ENCODE results near the gene RFX8. TPM values are rescaled to one million over a fixed set of nuclear protein-coding genes. Genes with fewer than 3 reads are reported as not detected.
"Not testable (repeated sequence)": the region's sequence is repeated elsewhere in the genome, so short reads cannot be mapped to it uniquely, and the experiment has no call there.

The RFX8 gene
- total RNA-seq (2014; rRNA removed; shearing (Covaris generic)) = 0.12 TPM in 1 of 2 replicates, not detected in the other
- polyA plus RNA-seq (2014; cell fraction: nucleus; rRNA removed) = not detected in 2 replicates

GRCh38 chr2:101474731-101475384 lies at the start of gene RFX8:
Gene RFX8, minus strand, starts transcription at chr2:101475112. Its CDS starts 8,264 bp downstream, at chr2:101466848.
- no peak for DNase-seq (ENCODE audit: extremely low read depth, low read depth)

GRCh38 chr2:101521487-101521886 lies 46.6 kb upstream of the RFX8 start:
- no peak for DNase-seq (ENCODE audit: extremely low read depth, low read depth)

GRCh38 chr2:101520246-101520645 lies 45.3 kb upstream of the RFX8 start:
- DNase-seq (ENCODE audit: extremely low read depth, low read depth) = no peak

- DNase-seq (ENCODE audit: extremely low read depth, low read depth) = peak; percentile 54
These were observed 43.9 kb upstream of the RFX8 start for GRCh38 chr2:101518578-101519492.

GRCh38 chr2:101517758-101518271 lies 42.9 kb upstream of the RFX8 start:
- no peak for DNase-seq (ENCODE audit: extremely low read depth, low read depth)

GRCh38 chr2:101516823-101517690 lies 42.1 kb upstream of the RFX8 start:
- peak; percentile 16 for DNase-seq (ENCODE audit: extremely low read depth, low read depth)

- no peak for DNase-seq (ENCODE audit: extremely low read depth, low read depth)
These were observed 41.4 kb upstream of the RFX8 start for GRCh38 chr2:101516349-101516748.

- DNase-seq (ENCODE audit: extremely low read depth, low read depth) = no peak
These were observed 40.6 kb upstream of the RFX8 start for GRCh38 chr2:101515477-101515876.

- no peak for DNase-seq (ENCODE audit: extremely low read depth, low read depth)
These were observed 38.1 kb upstream of the RFX8 start for GRCh38 chr2:101512993-101513392.

GRCh38 chr2:101511381-101511780 lies 36.5 kb upstream of the RFX8 start:
- DNase-seq (ENCODE audit: extremely low read depth, low read depth) = no peak

GRCh38 chr2:101509499-101510284 lies 34.8 kb upstream of the RFX8 start:
- no peak for DNase-seq (ENCODE audit: extremely low read depth, low read depth)

- no peak for DNase-seq (ENCODE audit: extremely low read depth, low read depth)
These were observed 33.7 kb upstream of the RFX8 start for GRCh38 chr2:101508636-101509035.

GRCh38 chr2:101505276-101505675 lies 30.4 kb upstream of the RFX8 start:
- DNase-seq (ENCODE audit: extremely low read depth, low read depth) = not testable (repeated sequence)

- DNase-seq (ENCODE audit: extremely low read depth, low read depth) = not testable (repeated sequence)
These were observed 29.8 kb upstream of the RFX8 start for GRCh38 chr2:101504744-101505143.

- no peak for DNase-seq (ENCODE audit: extremely low read depth, low read depth)
These were observed 27.2 kb upstream of the RFX8 start for GRCh38 chr2:101502095-101502494.

- no peak for DNase-seq (ENCODE audit: extremely low read depth, low read depth)
These were observed 26.5 kb upstream of the RFX8 start for GRCh38 chr2:101501443-101501842.

- no peak for DNase-seq (ENCODE audit: extremely low read depth, low read depth)
These were observed 25.9 kb upstream of the RFX8 start for GRCh38 chr2:101500860-101501259.

- no peak for DNase-seq (ENCODE audit: extremely low read depth, low read depth)
These were observed 25.3 kb upstream of the RFX8 start for GRCh38 chr2:101500180-101500579.

- no peak for DNase-seq (ENCODE audit: extremely low read depth, low read depth)
These were observed 21.4 kb upstream of the RFX8 start for GRCh38 chr2:101496279-101496678.

Data from NCI-H460 (cell line).